NCI-H345 (cell line): ENCODE results near the gene KCNH3.

Source experiments
- DNase-seq: peaks from one replicate; lab custom pipeline; 2025; lab: John Stamatoyannopoulos, UW

KCNH3 gene

DNA sequence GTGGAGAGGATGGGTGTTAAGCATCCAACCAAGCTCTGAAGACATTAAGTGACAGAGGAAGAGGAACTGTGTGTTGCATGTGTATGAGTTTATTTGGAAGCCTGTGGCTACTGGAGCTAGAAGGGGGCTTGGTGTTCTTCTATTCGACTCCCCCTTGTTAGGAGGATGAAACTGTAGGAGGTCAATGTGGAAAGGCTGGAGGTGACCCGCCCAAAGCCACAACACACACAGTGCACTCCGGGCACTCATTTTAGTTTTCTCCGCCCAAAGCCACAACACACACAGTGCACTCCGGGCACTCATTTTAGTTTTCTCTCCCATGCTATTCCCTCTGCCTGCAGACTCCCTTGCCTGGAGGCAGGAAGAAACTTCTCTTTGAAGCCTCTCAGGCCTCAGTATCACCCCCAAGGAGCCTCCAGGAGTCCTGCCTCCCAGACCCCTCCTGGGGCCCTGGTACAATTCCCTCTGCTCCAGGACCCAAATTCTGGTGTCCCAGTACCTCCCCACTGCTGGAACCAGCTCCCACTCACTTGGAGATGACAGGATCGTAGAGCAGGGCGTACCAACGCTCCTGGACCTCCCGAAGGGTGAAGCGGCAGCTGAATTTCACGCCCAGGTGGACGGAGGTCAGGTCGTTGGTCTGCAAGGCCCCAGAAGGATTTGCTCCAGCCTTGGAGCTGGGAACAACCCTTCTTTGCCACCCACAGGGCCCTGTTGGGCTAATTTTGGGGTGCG lies 25.3 kb downstream of the KCNH3 start:
- no peak for DNase-seq

DNA sequence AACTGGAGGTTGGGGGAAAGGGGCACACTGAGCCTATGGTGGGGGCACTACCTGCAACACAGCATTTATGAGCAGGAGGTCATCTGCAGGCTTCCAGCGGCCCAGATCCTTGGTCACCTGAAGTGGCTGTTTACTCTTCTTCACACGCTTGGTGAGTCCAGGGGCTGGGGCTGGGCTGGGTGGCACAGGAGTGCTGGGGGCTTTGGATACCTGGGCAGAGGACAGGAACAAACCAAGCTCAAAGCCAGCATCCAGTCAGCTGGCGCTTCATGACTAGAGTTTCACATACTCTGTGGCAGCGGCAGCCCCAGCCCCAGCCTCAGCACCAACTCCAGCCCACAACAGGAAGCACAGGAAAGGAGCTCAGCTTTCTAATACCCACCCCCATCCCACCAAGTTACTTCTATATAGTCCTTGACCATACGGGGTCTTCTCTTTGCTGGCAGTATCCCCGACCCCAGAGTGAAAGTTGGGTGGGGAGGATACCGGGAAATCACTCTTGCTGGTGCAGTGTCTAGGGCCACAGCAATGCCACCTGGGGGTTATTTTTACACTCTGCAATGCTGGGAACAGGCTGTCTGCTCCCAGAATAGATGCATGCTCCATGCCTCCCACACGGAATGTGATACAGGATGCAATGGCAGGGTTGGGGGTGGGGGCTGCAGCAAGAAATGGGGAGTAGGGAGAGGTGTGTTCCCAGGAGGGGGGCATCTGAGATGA lies 26.0 kb downstream of the KCNH3 start:
- no peak for DNase-seq

DNA sequence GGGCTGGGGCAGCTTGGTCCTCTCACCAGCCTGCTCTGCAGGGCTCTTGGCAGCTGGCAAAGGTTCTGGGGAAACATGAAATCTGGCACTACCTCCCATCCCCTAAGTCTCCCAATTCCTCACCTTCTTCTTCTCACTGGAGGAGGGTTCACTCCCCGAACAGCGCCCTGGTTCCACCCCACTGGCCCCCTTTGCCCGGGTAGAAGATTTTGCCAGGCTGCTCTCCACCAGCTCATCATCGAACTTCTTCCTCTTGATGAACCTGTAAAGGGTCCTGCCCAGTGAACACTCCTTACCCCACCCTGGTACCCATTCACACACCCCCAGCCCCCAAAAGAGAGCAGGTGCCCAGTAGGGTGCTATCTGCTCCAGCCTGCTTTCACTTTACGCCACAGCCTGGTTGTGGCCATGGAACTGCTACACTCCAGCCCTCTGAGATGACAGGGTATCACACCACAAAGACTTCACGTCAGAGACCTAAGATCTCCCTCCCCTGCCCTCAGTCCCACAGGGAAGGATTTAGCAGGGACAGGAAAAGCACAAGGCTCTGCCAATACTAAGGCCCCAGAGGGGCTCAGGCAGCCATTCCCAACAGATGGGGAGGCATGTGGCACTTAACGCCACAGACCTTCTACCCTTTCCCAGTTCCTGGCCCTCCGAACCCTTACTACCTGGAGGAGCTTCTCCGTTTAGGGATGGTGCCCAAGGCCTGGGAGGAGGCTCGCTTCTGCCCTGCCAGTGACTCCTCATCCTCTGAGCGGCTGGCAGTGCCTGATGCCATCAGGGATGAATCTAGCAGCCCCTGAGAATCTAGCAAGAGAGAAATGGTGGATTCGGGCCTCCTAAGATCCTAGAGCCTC lies 26.8 kb downstream of the KCNH3 start:
- DNase-seq = no peak

DNA sequence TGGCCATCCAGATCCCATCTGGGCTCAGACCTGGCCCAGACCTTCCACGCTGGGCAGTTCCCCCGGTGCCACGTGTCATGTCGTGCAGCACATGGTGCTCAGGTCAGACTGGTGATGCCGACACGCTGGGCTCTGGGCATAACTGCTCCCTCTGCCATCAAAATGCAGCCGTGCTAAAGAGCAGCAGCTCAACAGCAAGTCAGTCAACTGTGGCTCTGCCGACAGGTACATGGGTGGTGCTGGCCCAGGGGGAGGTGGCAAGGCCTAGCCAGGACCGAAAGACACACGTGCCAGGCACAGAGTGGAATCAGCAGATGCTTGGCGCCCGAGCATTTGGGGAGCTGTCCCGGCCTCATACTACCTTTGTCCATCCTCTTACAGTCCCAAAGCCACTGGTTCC lies 27.5 kb downstream of the KCNH3 start:
- DNase-seq = no peak

DNA sequence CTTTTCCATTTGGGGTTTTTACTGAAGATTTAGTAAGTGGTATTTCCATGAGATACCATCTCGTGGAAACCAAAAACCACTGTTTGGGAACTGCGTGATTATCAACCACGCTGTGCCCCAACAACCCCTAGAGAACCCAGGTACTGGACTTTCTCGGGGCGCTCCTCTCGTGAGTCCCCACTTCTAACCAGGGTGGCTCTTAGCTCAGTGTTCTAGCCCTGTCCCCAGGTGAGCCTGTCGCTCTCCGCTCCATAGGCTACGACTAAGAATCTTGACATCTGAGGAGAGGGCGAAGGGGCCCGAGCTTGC lies 28.4 kb downstream of the KCNH3 start:
- DNase-seq = no peak

DNA sequence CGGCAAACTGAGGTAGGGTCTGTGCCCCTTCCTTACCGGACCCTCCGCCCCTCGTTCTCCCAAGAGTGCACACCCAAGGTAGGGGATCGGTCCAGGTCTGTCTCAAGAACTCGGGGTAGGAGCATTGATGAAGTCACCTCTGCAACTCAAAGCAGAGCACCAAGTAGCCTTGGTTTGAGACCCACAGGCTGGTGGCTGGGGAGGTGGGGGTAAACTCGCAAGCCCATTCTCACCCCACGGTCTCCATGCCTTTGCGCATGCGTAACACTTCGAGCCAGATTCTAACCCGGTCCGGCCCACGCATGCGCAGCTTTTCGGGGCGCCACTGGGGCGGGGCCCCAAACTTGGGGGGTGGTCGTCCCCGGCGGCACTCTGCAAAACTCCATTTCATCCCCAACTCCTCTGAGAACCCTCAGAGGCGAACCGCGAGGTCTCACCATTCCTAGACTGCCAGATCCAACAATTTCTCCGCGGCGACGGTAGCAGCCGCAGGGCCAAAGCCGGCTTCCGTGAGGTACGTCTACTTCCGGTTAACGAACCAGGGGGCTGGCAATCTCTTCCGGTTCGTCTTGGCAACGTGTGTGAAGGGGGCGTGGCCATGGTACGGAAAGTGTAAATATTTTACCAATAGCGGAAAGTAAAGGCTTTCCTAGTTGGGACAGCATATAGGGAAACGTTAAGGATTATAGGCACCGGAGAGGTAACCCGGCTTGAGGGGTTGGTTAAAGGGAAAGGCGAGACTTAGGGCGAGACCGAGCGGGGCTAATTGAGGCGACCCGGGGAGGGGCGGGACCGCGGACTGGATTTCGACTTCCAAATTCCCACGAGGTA lies 29.0 kb downstream of the KCNH3 start, which contains the start of gene MCRS1:
Gene MCRS1 (minus strand): TSS at position 532 of the 831 bp plus-strand sequence. CDS start 1,411 bp downstream, outside the sequence.
- DNase-seq = peak; percentile 66

DNA sequence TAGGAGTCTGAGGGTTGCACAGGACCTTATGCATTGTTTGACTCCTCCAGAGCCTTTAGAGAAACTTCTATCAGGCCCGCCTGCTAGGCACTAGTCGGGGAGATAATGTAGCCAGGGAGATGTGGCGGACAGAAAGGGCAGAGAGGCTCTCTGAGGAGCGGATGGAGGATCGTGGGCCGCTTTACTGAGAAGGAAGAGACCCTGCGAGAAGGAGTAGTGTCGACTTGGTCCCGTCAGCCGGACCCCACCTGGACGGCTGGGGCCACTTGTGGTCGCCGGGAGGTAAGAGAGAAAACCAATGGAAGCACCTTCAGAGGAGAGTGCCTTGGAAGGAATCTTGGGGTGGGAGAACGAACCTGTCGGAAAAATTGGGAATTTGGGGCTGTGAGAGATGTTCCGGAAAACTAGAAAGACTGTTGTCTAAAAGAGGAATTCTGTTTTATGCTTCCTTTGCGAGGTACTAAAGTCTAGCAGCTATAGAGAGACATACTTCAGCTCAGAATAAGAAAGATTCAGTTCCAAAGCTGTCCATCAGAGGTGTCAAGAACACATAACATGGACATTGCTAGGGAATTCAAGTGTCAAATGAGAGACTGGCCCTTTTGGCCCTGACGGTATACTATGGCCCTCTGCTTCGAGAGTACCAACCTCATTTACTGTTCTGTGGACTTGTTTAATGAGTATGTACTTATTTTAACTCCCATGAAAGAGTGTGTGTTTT lies 29.8 kb downstream of the KCNH3 start:
- no peak for DNase-seq

DNA sequence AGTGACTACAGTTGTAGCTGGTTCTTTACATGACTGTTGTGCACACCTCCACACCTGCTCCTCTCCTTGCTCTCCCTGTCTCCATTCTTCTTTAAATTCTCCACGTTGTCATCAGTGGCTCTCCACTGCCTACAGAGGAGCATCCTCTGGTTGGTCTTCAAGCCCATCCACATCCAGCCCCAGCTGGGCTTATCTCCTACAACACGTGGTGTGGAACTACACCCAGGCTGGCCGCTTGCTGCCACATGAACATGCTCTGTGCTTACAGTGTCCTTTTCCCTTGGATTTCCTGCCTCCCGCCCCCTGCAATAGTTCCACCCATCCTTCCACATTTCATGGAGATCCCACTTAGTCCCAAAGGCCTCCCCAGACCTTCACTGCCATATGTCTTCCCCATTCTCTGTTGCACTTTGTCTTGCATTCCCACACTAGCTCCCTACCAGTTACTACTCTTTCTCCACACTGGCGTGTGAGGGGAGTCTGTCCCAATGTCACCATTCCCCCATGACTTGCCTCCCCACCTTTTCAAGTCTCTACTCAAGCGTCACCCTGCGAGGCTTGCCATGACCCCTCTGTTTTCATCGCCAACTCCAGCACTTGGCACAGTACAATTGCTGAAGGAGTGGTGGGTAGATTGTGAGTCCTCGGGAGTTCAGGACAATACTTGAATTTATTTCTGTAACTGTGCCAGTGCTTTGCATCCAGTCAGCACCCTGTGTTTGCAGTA lies 38.9 kb downstream of the KCNH3 start:
- no peak for DNase-seq

DNA sequence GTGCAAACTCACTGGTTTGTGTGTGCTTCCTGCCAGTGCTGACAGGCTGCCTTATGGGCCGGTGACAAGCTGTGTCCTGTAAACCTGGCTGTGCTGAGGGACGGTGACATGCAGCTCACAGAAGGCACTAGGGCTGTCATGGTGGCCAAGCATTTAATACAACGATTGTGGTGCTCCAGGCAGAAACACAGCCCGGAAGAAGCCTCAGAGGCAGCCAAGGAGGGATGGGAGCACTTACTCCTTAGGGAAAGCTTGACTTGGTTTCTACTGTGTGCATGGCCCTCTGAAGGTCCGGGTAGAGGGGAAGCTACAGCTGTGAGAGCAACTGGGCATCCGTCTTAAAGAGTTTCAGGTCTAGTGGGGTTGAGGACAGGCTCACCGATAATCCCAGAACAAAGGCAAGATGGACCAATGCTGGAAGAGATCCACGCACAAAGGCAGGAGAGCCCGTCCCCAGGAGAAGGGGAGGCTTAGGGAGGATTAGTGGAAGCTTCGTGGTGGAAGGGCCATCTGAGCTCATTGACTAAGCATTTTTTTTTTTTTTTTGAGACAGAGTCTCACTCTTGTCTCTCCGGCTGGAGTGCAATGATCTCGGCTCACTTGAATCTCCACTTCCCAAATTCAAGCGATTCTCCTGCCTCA lies 39.8 kb downstream of the KCNH3 start:
- no peak for DNase-seq

DNA sequence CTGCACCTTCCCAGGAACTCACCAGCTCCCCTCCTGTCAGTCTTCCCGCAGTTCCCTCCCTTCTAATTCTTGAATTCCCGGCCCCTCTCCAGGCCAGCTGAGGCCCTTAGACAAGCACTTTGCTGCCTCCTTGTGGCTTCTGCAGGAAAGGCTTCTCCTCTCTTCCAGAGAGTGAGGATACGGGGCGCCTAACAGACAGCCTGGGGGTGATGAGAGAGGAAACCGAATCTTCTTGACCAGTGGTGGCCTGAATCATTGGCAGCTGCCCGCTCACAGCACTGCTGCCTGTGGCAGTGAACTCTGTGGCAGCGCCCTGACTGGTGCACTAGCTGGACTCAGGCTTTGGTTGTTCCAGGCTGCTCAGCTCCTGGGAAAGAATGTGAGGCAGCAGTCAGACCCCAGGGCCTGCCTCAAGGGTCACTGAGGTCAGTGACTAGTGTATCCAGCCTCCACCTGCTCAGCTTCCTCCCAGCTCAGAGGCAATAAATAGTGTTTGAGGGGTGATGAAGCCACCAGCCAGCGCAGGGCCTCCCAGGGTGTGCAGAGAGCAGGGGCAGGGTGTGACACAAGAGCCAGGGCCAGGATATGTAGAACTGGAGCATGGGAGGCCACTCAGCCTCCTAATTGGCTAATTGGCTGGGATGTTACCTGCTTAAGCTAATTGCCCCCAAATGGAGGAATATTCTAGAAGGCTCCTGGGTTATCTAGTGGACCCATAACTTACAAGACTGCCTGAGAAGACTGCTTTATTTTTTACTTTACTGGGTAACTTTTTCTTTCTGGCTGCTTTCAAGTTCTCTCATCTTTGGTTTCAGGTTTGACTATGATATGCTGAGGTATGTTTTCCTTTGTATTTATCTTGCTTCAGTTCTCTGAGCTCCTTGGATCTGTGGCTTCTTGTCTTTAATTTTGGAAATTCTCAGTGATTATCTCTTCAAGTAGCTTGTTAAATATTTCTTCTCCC lies 42.0 kb downstream of the KCNH3 start:
- peak; percentile 3 for DNase-seq

DNA sequence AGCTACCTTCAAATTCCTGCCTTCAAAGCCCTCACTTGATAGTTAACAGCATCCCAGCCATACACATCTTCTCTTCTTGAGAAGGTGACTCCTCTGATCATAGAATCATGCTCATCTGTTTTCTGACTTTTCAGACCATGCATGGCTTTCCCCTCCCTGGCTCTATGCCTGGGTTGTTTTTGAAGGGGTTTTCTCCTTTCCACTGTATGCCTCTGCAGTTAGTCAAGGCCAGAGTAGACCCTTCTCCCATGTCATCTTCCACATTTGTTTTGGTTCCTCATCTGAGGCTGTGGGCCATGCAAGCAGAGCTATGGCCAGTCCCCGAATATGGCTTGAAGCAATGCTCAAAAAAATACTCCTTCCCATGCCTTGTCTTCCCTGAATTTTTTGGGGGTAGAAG lies 43.4 kb downstream of the KCNH3 start:
- DNase-seq = no peak

DNA sequence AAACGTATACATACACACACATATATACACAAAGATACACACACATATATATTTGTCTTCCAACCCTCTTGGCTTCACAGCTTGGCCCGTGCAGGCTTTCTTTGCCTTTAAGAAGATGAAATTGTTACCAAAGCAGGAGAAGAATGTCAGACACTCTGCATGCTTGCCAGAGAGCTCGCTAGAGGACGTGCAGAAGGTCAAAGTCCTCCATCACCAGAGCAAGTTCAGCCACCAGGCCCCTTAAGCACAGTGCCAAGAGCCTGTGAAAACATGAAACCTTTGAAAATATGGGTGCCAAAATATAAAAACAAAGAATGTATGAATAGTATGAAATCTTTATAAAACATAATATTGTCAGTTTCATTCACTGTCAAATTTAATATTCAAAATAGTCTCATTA lies 44.0 kb downstream of the KCNH3 start:
- no peak for DNase-seq

DNA sequence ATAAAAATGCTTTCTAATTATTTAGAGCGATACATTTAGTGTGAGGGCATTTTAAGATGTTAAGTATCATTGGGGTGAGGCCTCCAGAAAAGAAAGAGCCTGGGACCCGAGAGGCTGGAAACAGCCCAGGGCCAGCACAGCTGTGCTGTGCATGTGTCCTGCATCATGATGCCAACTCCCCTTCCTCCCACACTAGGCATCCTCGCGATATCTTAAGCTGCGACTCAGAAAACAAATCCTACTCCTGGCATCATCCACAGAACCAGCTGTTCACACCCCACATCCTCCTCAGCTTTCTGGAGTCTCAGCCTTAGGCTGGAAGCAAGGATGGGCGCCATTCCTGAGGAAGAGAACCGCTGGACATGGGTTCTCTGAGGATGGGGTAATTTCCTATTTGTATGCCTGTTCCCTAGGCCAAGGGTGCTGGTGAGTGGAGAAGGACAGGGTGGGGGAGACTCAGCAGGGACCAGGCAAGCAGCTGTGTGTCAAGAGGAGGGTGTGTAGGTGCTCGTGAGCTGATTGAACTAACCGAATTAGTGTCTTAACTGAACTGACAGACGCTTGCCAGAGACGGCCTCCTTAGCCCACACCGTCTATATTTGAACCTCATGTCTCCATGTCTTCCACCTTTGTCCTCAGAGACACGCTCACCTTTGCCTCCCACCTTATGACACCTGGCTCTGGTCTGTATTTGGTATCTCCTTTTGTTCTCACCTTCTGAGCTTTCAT lies 44.7 kb downstream of the KCNH3 start:
- no peak for DNase-seq

DNA sequence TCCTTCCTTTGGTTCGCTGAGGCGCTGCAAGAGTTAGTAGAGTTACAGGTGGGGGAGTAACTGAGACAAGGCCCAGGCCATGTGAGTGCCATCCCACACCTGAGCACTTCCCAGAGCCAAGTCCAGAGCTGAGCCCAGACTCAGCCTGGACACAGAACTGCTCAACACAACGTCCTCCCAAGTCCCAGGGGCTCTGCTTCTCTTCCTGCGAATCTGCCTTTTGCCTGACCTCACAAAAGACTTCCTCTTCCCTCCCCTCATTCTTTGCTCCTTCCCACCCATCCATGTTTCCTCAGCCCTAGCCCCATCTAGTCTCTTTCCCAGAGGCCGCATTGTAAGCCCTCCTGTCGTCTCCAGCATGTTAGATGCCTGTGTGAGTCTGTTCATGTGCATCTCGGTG lies 45.8 kb downstream of the KCNH3 start:
- no peak for DNase-seq

DNA sequence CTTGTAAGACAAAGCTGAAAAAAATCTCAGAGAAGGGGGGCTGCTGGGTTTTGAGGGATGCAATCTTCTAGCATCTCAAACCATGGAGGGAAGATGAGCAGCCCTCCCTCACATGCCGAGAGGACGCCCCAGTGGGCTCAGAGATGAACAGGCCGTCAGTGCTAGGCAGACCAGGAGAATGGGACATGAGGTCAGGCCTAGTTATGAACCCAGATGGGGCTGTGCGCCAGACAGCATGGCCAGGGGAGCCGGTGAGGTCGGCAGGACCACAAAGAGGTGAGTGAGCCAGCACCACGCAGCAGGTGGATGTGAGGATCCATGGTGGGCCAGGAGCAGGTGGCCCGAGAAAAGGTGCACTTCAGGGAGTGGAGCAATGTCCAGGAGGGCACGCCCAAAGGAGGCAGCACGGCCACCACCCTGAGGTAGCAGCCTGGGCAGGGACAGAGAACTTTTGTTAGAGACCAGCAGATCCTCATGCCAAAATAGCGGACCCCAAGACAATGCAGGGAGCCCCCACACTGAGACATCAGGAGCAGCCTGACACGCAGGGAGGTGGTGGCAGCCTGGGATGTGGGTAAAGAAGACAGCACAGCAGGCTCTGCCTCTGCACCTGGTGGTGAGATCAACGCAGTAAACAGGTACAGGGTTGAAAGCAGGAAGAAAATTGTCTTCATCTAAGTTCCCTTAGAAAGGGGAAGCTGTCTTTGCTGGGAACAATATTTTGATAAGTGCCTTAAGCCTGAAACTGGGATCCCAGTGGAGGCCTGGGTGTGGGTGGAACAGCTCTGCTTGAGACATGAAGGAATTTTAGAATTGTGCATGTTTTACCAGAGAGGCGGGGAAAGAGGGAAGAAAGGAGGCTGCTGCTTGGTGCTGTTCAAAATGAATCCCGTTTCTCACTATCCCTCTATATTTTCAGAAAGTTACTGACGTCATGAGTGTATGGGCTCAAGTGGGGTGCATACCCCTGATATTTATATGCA lies 46.9 kb downstream of the KCNH3 start:
- DNase-seq = no peak

DNA sequence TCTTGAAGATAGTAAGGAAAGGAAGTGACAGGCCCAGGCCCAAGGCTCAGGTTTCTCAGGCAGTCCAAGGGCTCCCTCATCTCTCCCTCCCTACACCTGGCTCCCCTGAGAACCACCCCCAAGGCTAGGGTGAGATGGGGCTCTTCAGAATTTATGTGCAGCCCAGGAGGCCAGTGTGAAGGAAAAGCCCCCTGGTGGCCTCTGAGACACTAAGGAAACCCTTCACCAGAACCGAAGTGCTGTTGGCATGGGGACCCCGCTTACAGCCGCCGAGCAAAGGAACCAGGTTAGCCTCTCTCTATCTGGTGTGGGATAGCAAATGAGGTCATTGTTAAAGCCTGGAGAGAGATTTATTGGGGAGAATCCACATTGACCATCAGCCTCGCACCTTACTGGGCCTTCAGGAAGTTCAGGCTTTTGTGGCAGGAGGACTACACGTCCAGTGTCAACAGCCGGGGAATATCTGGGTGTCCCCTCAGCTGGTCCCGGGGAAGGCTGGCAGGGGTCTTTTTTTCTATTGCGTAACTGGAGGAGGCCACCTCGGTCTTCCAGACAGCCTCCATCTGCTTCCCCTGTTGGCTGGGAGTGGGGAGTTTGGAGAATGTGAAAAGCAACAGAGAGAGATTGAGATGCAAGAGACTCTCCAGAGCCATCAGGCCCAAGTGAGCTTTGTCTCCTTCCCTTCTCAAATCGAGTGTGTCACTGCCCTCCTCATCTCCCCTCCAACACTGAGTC lies 48.5 kb downstream of the KCNH3 start:
- no peak for DNase-seq
